Measurements from ENCODE around the gene TIAM1.

Gene TIAM1

DNA sequence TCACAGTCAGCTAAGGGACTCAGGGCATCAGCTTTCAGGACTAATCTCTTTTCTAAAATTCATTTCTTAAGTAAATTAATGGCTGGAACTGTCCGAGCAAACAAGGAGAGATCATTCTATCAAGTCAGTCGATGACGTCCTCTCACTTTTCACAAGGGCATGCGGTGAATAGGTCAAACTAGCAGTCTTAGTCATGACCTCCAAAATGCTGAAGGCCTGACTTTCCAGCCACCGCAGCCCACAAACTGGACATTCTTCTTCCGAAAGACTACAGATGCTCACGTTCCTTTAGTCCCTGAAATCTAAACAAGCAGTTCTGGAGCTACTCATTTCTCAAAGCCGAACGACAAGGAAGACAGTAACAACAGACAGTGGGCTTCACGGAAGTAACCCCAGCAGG lies 127.9 kb downstream of the TIAM1 start:
- no peak for DNase-seq

DNA sequence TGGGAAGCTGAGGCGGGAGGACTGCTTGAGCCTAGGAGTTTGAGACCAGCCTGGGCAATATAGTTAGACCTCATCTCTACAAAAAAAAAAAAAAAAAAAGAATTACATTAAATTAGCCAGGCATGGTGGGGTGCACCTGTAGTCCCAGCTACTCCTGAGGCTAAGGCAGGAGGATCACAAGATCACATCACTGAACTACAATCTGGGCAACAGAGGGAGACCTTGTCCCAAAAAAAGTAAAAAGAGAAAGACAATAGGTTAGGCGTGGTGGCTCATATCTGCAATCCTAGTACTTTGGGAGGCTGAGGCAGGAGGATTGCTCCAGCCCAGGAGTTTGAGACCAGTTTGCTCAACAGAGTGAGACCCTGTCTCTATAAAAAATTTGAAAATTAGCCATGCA lies 130.3 kb downstream of the TIAM1 start:
- DNase-seq, result no peak

- no peak for DNase-seq
Observed at GRCh38 chr21:31211836-31212235, 132.2 kb downstream of the TIAM1 start.

- DNase-seq, result no peak
Observed at GRCh38 chr21:31205412-31205811, 138.6 kb downstream of the TIAM1 start.

- DNase-seq, result no peak
Observed at GRCh38 chr21:31204801-31205200, 139.3 kb downstream of the TIAM1 start.

GRCh38 chr21:31203431-31204054 lies 140.5 kb downstream of the TIAM1 start:
- DNase-seq, result no peak

DNA sequence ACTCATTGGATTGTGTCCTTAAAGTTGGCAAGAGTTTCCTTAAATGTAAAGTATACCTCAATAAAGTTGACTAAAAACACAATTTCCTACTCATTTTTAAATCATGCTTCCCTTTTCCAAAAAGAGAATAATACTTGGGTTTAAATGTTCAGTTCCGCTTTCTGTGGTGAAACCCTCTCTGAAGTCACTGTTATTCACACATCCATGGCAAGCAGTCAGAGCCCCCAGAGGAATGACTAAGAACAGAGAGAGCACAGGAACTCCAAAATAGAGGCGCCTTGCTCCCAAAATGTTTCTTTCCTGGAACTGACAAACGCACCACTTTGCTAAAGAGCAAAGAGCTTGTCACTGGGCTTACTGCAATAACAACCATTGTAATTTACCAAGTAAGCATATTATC lies 142.5 kb downstream of the TIAM1 start:
- DNase-seq, result peak in 3 of 58 donors; percentile 12 to 24 (median 21)

DNA sequence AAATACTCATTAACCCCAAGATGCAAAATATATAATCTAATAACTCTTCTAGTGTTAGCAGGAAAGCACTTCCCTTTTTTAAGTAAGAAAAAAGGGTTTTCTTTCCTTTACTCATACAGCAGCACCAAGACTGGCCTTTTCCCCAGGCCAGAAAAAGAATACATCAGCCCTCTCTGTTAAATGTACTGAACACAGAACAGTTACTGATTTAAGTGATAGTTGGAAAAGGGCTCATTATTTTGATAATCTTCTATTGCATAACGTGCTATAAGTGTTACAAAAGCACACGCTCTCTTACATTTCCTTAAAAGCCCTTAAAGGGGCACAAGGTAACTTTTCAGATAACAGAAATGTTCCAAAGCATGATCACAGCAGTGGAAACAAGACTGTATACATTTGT lies 142.9 kb downstream of the TIAM1 start:
- DNase-seq, result no peak

- DNase-seq, result peak in 2 of 58 donors; percentile 21 to 58
Observed at GRCh38 chr21:31198575-31198974, 145.5 kb downstream of the TIAM1 start.

- no peak for DNase-seq
Observed at GRCh38 chr21:31196724-31197123, 147.3 kb downstream of the TIAM1 start.

DNA sequence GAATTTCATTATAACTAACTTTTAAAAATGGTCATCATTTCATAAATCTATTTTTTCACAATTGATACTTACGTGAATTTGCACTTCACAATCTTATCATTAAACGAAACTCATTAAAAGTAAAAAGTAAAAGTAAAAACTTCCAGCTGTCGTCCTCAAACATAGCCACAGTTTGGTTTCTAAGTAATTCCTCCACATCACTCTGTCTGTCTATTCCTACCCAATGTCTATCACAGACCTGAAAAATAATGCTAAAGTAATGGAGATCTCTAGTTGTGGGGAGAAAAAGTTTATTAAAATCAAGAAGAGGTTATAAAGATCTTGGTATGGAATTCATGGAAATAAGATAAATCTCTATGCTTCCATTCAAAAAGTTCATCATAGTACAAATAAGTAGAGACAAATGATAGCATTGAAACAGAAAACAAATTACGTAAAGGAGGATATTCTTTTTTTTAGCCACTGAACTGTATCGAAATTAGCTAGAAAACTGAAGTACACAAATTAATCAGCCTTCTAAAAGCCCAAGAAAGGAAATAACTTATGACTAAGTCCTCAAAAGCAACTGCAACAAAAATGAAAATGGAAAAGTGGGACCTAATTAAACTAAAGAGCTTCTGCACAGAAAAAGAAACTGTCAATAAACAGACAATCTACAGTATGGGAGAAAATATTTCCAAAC lies 148.6 kb downstream of the TIAM1 start:
- DNase-seq, result no peak

GRCh38 chr21:31194510-31195293 lies 149.4 kb downstream of the TIAM1 start:
- no peak for DNase-seq

DNA sequence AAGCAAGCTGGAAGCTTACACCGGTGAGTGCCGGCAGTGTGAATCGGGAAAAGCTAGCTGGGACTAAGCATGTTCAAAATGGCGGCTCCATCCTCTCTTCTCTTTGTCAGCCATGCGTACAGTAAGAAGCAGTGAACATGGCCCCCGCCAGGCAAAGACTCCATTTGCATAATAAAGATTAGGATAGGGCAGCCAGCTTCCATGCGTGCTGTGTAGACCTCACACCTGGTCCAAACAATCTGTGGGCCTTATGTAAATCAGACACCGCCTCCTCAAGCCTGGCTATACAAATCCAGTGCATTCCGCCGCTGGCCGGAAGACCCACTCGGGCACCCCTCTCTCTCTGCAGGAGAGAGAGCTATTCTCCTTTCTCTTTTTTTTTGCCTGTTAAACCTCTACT lies 150.3 kb downstream of the TIAM1 start:
- DNase-seq, result no peak

- no peak for DNase-seq
Observed at GRCh38 chr21:31191553-31191952, 152.5 kb downstream of the TIAM1 start.

GRCh38 chr21:31190516-31190915 lies 153.5 kb downstream of the TIAM1 start:
- DNase-seq, result no peak

GRCh38 chr21:31187499-31187898 lies 156.6 kb downstream of the TIAM1 start:
- no peak for DNase-seq

DNA sequence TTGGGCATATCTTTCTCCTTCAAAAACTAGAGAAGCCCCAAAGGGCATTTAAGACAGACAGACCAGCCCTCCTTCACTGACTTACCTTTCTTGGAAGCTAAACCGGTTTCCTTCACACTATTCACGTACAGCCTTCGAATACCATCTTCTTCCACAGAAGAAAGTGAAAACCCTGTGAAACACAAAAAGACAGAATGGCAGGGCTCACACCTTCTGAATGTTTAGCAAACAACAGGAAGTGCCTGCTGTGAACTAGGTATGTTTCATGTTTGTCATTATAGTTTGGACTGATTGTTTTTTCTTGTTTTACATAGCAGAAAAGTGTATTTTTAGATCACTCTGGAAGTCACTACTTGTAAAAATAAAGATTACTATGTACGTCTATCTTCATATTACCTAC lies 157.1 kb downstream of the TIAM1 start:
- DNase-seq, result no peak

DNA sequence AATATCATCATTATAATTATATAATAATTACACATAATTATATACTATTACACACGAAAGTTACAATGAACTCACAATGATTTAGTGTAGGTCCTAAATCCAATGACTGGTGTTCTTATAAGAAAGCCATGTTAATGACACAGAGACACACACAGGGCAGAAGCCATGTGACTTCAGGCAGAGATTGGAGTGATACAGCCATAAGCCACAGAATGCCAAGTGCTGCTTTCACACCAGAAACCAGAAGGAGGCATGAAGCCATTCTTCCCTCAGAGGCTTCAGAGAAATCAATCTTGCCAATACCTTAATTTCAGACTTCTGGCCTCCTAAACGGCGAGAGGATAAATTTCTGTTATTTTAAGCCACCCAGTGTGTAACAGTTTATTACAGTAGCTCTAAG lies 158.4 kb downstream of the TIAM1 start:
- DNase-seq, result no peak

- DNase-seq, result no peak
Observed at GRCh38 chr21:31184876-31185275, 159.2 kb downstream of the TIAM1 start.

DNA sequence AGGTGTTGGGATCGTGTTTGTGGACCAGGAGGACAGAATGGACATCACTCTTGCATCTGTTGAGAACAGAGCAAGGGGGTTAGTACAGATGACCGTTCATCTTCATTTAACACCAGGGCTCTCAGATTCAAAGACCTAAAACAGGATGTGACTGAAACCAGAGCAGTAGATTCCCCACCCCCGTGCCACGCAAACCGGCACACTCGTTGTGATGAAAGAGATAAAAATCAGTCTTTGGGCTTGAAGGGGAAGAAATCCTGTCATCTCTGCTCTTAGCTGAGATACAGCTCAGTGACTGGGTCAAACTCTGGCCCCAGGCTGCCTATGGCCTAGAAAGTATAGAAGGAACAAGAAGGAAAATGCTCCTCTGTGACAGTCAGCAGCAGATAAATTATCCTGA lies 159.6 kb downstream of the TIAM1 start:
- DNase-seq, result no peak

DNA sequence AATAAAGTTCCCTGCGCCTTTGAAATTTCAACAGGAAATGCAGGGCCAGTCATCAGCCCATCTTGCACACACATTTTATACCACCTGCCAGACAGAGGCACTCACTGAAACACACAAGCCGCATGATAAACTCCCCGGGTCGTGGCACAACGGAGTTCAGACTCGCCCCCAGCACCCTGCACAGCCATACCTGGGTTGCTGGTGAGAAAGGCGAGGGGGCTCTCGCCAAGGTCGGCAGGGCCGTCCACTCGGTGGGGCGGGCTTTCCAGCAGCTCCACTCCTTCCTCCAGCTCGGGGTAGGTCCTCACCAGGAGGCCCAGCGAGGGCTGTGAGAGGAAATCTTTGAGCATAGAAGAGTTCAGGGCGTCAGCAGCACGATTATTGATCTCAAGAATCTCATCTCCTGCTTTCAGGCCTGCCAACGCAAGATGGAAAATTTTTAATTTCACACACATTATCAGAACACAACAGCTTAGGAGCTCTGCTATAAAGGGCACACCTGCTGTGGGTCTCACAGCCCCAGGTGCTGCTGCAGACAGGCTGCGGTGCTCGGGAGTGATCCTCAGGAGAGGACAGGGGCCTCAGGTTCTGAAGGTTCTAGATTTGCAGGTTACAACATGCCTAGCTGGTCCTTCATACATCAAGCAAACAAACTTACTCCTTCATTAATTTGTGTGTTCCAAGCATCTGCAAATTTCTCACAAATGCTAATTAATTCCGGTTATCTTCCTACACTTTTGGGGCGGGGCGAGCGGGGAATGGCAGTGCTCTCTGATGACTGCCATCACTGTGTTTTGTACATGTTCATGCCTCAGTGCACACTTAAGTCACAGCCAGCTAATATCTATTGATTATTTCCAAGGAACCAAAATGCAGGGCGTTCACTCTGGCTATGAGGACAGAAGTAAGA lies 161.6 kb downstream of the TIAM1 start:
- no peak for DNase-seq
